Measurements from ENCODE around the gene SRM. TPM values are rescaled to one million over a fixed set of nuclear protein-coding genes. Genes with fewer than 3 reads are reported as not detected.
"Not testable (repeated sequence)": the region's sequence is repeated elsewhere in the genome, so short reads cannot be mapped to it uniquely, and the experiment has no call there.

SRM gene
- total and polyA plus RNA-seq, 10 donors, result 42.0 to 114 (median 63.1) TPM

DNA sequence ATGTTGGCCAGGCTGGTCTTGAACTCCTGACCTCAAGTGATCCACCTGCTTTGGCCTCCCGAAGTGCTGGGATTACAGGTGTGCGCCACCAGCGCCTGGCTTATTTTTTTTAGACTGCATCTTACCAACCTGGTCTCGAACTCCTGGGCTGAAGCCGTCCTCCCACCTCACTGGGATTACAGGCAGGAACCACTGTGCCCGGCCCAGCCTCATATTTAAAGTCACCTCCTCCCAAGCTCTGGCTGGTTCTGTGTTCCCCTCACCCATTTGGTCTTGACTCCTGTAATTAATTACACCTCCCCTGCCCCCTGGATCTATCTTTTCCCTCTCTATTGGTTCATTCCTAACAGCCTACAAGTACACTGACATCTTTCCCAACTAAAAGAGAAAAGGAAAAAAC, 41.5 kb upstream of the SRM start:
- no peak overlapping the region for H3K4me3 ChIP-seq
- DNase-seq, result no peak
- H3K27ac ChIP-seq, result no peak overlapping the region
- TF ChIP-seq POLR2AphosphoS5 (IDR thresholded peaks at IDR 0.05) (no peak), POLR2A (IDR thresholded peaks at IDR 0.05) (no peak)
- TF ChIP-seq, protein P1, sequence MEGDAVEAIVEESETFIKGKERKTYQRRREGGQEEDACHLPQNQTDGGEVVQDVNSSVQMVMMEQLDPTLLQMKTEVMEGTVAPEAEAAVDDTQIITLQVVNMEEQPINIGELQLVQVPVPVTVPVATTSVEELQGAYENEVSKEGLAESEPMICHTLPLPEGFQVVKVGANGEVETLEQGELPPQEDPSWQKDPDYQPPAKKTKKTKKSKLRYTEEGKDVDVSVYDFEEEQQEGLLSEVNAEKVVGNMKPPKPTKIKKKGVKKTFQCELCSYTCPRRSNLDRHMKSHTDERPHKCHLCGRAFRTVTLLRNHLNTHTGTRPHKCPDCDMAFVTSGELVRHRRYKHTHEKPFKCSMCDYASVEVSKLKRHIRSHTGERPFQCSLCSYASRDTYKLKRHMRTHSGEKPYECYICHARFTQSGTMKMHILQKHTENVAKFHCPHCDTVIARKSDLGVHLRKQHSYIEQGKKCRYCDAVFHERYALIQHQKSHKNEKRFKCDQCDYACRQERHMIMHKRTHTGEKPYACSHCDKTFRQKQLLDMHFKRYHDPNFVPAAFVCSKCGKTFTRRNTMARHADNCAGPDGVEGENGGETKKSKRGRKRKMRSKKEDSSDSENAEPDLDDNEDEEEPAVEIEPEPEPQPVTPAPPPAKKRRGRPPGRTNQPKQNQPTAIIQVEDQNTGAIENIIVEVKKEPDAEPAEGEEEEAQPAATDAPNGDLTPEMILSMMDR (IDR thresholded peaks at IDR 0.05 in 8 of 11, conservative IDR thresholded peaks at IDR 0.05 in 3 of 11), result no peak
- no peaks in the 10 kb centered on the region for H3K27me3 ChIP-seq (replicated peaks in 1 of 7)
- no peaks in the 10 kb centered on the region for H3K9me3 ChIP-seq
- intact Hi-C loops (cut with DNase I; ENCODE audit: low total_unique reads), result no loop called here
- H3K4me1 ChIP-seq, result peaks cover 5 to 37% (median 23%) of the 10 kb centered on the region in 6 donors
- 90 to 96% (median 95%) methylated on average over 6 of the region's 6 CpGs for WGBS, 5 donors
- peaks cover 0 to 29% (median 24%) of the 10 kb centered on the region in 6 donors for H3K36me3 ChIP-seq

DNA sequence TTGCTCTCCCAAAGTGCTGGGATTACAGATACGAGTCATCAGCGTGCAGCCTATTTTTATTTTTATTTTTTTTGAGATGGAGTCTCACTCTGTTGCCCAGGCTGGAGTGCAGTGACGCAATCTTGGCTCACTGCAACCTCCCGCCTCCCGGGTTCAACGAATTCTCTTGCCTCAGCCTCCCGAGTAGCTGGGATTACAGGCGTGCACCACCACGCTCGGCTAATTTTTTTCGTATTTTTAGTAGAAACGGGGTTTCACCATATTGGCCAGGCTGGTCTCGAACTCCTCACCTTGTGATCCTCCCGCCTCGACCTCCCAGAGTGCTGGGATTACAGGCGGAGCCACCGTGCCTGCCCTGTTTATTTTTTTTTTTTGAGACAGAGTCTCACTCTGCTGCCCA, 41.0 kb upstream of the SRM start:
- H3K27ac ChIP-seq; H3K9me3 ChIP-seq; intact Hi-C loops (cut with DNase I; ENCODE audit: low total_unique reads); DNase-seq; H3K27me3 ChIP-seq (replicated peaks in 1 of 7); H3K4me3 ChIP-seq: not testable (repeated sequence)
- Histone ChIP-seq H3K36me3 (peaks cover 0 to 29% (median 24%) of the 10 kb centered on the region in 6 donors), H3K4me1 (peaks cover 5 to 38% (median 23%) of the 10 kb centered on the region in 6 donors)
- WGBS, 5 donors, result 92 to 95% (median 95%) methylated on average over 17 of the region's 17 CpGs

DNA sequence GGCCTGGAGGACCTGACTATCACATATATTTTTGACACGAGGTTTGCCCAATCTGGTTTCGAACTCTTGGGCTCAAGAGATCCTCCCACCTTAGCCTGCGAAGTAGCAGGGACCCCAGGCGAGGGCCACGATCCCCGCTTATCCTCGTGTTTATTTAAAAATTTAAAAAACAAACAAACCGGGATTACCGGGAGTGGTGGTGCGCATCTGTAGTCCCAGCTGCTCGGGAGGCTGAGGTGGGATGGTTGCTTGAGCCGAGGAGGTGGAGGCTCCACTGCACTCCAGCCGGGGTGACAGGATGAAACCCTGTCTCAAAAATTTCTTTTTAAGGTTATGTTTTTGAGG, 40.3 kb upstream of the SRM start:
- Histone ChIP-seq H3K4me1 (peaks cover 5 to 38% (median 23%) of the 10 kb centered on the region in 6 donors), H3K36me3 (peaks cover 0 to 30% (median 26%) of the 10 kb centered on the region in 6 donors), H3K9me3 (no peaks in the 10 kb centered on the region), H3K4me3 (peak overlapping the region; percentile 94 to 100 (median 98)), H3K27ac (peak overlapping the region in 7 of 8 donors; percentile 61 to 91 (median 88)), H3K27me3 (replicated peaks in 1 of 7) (no peaks in the 10 kb centered on the region)
- no peak for DNase-seq
- intact Hi-C loops (cut with DNase I; ENCODE audit: low total_unique reads), result no loop called here
- WGBS, 5 donors, result 68 to 77% (median 75%) methylated on average over 13 of the region's 13 CpGs
- TF ChIP-seq POLR2AphosphoS5 (IDR thresholded peaks at IDR 0.05) (no peak), POLR2A (IDR thresholded peaks at IDR 0.05) (no peak)
- TF ChIP-seq, protein P1 (IDR thresholded peaks at IDR 0.05 in 8 of 11, conservative IDR thresholded peaks at IDR 0.05 in 3 of 11), result no peak

DNA sequence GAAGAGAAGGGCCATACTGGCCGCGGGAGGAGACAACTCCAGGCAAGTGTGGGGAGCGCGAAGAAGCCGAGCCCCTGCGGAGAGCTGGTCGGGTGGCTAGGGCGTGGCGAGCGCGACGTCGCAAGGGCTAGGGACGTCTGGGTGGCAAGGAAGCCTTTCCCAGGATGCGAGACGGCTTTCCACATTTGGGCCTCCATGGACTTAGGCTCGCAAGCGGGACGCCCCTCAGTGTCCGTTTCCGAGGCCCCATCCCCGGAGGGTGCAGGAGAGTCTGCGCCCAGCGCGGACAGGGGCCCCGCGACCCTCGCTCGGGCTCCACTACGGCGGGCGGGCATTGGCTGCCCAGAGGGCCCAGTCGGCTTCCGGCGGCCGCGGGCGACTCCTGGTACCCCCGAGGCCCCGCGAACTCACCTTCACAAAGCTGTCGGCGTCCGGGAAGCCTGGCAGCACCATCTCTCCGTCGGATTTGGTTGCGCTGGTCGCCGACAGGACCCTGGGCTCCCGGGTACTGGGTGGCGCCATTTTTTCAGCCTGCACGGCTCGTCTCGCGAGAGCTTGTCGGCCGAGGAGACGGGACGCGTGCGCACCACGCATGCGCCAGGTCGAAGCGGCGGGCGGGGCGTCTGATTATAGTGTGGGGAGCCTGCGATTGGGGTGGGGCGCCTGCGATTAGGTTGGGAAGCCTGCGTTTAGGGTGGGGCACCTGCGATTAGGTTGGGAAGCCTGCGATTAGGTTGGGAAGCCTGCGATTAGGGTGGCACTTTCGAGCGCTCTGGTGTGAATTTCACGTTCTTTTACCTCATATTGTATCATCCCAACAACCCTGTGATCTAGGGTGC, 39.7 kb upstream of the SRM start, which contains the start of gene EXOSC10:
EXOSC10 (minus strand) TSS at position 560 of the 839 bp plus-strand sequence; CDS start at position 522, 38 bp downstream.
- peaks cover 0 to 36% (median 31%) of the 10 kb centered on the region in 6 donors for H3K36me3 ChIP-seq
- no peaks in the 10 kb centered on the region for H3K27me3 ChIP-seq (replicated peaks in 1 of 7)
- TF ChIP-seq, protein P1 (IDR thresholded peaks at IDR 0.05 in 8 of 11, conservative IDR thresholded peaks at IDR 0.05 in 3 of 11), result peak in 3 of 11 experiments; percentile 21 to 35 (median 29)
- TF ChIP-seq POLR2A (IDR thresholded peaks at IDR 0.05), result no peak
- peak; percentile 89 to 93 (median 89) for TF ChIP-seq POLR2AphosphoS5 (IDR thresholded peaks at IDR 0.05)
- H3K27ac ChIP-seq, result peak within 1 kb of the TSS; percentile 61 to 91 (median 88)
- H3K4me1 ChIP-seq, result peaks cover 5 to 38% (median 23%) of the 10 kb centered on the region in 6 donors
- 0 to 1% (median 1%) methylated on average over 38 to 78 of the region's 78 CpGs for WGBS, 5 donors
- intact Hi-C loops (cut with DNase I; ENCODE audit: low total_unique reads), result no loop called here
- H3K9me3 ChIP-seq, result no peaks in the 10 kb centered on the region
- peak within 1 kb of the TSS; percentile 94 to 100 (median 98) for H3K4me3 ChIP-seq
- peak; percentile 98 for DNase-seq
